Activated naive CD8-positive, alpha-beta T cell (primary cell): ENCODE measurements around the gene KCNH3.

Source experiments
- H3K27ac Mint-ChIP-seq: one replicate; pipeline ENCODE4 v1.8.0; 2021; ENCODE audit warnings: mixed read lengths
- H3K27me3 Mint-ChIP-seq: one replicate; pipeline ENCODE4 v1.8.0; 2021; ENCODE audit warnings: mixed read lengths
- H3K36me3 Mint-ChIP-seq: one replicate; pipeline ENCODE4 v1.8.0; 2021; ENCODE audit warnings: mixed read lengths
- H3K4me1 Mint-ChIP-seq: one replicate; pipeline ENCODE4 v1.8.0; 2021; ENCODE audit warnings: low read depth, mixed read lengths
- H3K4me3 Mint-ChIP-seq: one replicate; pipeline ENCODE4 v1.8.0; 2021; ENCODE audit warnings: mild to moderate bottlenecking, mixed read lengths
- H3K9me3 Mint-ChIP-seq: one replicate; pipeline ENCODE4 v1.8.0; 2021; ENCODE audit warnings: low read depth, mixed read lengths

The KCNH3 gene

GRCh38 chr12:49537752-49538509 is 899 bp upstream of the KCNH3 start:
- peaks cover 27% of the 10 kb centered on the region for H3K4me1 Mint-ChIP-seq
- H3K36me3 Mint-ChIP-seq, result no peaks in the 10 kb centered on the region
- H3K4me3 Mint-ChIP-seq, result peak overlapping the region; percentile 83
- H3K27me3 Mint-ChIP-seq, result no peaks in the 10 kb centered on the region
- no peak overlapping the region for H3K27ac Mint-ChIP-seq
- no peaks in the 10 kb centered on the region for H3K9me3 Mint-ChIP-seq

DNA sequence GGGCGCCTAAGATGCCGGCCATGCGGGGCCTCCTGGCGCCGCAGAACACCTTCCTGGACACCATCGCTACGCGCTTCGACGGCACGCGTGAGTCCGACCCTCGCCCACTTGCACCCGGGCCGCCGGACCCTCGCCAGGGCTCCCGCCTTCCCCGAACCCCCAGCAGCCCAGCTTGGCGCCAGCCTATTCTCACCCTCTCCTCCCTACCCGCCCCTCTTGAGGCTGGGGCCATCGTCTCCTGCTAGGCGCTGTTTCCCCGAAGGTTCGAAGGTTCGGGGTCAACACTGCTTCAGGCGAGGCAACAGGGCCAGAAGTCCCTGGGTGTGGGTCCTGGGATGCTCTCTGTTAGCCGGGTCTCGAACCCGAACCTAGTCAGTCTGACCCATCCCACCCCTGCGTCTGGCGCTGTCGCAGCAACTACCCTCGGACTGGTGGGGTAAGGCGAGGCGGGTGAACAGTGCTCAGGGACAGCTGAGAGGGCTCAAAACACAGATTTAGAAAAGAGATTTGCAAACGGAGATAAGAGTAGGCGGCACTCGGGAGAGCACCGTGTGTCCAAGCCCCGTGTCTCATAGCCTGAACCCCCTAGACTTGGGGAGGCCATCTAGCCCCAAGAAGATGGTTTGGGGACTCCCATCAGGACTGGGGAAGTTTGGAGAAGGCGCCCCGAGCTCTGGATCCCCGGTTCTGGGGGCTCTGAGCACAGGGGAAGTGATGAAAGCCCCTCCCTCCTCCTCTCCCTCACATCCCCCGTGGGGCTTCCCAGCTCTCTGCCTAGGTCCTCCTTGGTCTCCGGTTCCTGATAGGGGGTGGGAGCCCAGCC is 787 bp downstream of the KCNH3 start:
- Mint-ChIP-seq H3K27me3 (no peaks in the 10 kb centered on the region), H3K4me1 (peaks cover 33% of the 10 kb centered on the region), H3K36me3 (no peaks in the 10 kb centered on the region), H3K27ac (no peak overlapping the region), H3K4me3 (peak overlapping the region; percentile 42), H3K9me3 (no peaks in the 10 kb centered on the region)

DNA sequence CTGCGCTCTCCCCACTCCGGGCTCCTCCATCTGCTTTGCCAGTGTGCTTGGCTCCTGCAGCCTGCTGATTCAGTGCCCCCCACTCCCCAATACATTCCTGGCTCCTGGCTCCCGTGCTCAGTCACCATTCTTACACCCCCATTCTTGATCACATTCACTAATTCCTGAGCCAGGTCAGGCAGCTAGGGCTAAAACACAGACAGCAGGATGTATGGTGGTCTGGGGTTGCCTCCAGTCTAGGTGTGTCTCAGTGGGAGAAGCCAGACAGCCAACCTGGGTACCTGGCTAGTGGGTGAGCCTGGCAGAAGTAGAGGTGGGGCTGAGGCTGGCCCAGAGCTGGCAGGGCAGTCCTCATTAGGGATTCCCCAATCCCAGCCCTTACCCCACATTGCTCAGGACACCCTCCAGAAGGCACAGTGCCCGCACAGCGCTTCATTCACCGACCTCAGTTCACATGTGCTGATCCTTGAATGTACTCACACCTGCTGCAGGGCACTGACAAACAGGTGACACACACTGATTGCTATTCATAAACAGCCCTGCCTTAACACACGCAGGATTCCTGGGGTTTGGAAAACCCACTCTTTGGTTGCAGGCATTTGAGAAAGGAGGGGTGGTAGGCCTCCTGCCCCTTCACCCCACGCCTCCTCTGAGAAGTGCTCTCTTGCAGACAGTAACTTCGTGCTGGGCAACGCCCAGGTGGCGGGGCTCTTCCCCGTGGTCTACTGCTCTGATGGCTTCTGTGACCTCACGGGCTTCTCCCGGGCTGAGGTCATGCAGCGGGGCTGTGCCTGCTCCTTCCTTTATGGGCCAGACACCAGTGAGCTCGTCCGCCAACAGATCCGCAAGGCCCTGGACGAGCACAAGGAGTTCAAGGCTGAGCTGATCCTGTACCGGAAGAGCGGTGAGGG is 1.7 kb downstream of the KCNH3 start:
- Mint-ChIP-seq H3K4me1 (peaks cover 33% of the 10 kb centered on the region), H3K9me3 (no peaks in the 10 kb centered on the region), H3K27ac (no peak overlapping the region)

DNA sequence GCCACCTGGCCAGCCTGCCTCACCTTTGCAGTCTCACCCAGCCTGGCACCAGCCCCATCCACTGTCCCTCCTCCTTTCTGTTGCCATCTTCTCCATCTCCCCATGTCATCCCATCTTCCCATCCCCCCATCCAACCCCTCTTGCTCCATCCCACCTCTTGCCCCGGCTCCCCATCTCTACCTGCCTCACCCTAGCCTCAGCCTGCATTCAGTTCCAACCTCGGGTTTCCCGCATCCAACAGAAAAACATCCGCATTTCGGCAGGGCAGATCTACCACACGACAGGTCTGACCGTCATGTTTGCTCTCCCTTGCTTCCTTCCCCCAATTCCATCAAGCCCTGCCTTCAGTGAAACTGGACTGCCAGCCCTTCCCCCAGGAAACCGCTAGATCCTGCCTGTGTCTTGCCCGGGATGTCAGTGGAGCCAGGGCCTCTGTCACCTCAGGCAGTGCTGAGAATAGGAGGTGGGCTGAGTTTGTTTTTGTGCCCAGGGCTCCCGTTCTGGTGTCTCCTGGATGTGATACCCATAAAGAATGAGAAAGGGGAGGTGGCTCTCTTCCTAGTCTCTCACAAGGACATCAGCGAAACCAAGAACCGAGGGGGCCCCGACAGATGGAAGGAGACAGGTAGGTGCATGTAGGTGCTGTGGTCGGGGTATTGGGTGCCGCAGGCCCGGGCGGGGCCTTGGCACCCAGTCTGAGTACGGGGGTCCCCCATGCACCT is 2.5 kb downstream of the KCNH3 start:
- no peak overlapping the region for H3K27ac Mint-ChIP-seq
- H3K27me3 Mint-ChIP-seq, result no peaks in the 10 kb centered on the region
- H3K9me3 Mint-ChIP-seq, result no peaks in the 10 kb centered on the region
- peaks cover 33% of the 10 kb centered on the region for H3K4me1 Mint-ChIP-seq
- no peaks in the 10 kb centered on the region for H3K36me3 Mint-ChIP-seq
- H3K4me3 Mint-ChIP-seq, result no peak overlapping the region

More for the DNA sequence above, 1.7 kb downstream of the KCNH3 start:
- no peaks in the 10 kb centered on the region for H3K36me3 Mint-ChIP-seq
- H3K4me3 Mint-ChIP-seq, result peak overlapping the region; percentile 6
- no peaks in the 10 kb centered on the region for H3K27me3 Mint-ChIP-seq

DNA sequence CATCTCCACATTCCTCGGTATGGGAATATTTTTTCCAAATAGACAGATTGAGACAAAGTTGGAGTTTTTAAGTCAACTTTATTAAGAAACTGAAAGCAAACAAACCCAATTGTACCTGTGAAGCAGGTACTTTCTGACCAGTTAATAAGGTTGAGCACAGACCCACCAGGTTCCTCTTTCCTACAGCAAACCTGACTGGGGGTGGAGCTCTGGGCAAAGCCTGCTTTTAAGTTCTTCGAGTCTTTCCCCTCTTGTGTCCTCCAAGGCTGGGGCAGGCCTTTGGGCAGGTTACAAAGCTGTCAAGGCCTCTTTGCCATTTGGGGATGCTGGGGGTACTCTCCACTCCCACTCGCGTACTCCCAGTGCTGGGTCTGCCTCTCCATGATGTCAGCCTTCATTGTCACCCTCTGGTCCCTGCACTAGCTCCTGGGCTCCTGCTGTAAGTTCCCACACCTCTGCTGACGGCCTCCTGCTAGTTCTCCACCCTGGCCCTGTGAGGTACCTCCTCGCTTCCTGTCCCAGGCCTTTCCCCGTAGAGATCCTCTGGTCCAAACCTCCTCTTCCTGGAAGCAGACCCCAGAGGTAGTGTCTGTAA is 3.2 kb downstream of the KCNH3 start:
- H3K4me1 Mint-ChIP-seq, result peaks cover 33% of the 10 kb centered on the region
- H3K27ac Mint-ChIP-seq, result no peak overlapping the region
- no peaks in the 10 kb centered on the region for H3K27me3 Mint-ChIP-seq
- H3K9me3 Mint-ChIP-seq, result no peaks in the 10 kb centered on the region
- no peak overlapping the region for H3K4me3 Mint-ChIP-seq
- no peaks in the 10 kb centered on the region for H3K36me3 Mint-ChIP-seq

DNA sequence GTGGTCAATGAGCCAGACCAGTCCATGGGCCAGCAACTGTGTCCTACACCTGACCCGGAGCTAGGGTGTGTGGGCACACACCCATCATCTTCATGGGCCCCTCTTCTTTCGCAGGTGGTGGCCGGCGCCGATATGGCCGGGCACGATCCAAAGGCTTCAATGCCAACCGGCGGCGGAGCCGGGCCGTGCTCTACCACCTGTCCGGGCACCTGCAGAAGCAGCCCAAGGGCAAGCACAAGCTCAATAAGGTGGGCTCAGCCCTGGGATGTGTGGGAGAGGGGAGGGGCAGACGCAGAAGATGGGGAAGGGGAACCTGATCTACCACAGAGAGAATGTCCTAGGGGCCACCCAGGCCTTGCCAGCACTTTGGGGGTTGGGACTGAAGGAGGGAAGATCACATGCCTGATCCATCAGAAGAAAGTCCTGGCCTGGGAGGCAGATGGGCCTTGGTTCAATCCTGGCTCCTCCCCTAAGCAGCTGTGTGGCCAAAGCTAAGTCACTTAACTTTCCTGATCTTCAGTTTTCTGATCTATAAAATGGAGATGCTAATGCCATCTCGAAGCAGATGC is 3.8 kb downstream of the KCNH3 start:
- peaks cover 34% of the 10 kb centered on the region for H3K4me1 Mint-ChIP-seq
- no peaks in the 10 kb centered on the region for H3K36me3 Mint-ChIP-seq
- no peaks in the 10 kb centered on the region for H3K27me3 Mint-ChIP-seq
- H3K9me3 Mint-ChIP-seq, result no peaks in the 10 kb centered on the region
- no peak overlapping the region for H3K27ac Mint-ChIP-seq
- H3K4me3 Mint-ChIP-seq, result no peak overlapping the region

GRCh38 chr12:49543221-49543913 is 4.5 kb downstream of the KCNH3 start:
- H3K9me3 Mint-ChIP-seq, result no peaks in the 10 kb centered on the region
- H3K27me3 Mint-ChIP-seq, result no peaks in the 10 kb centered on the region

GRCh38 chr12:49543914-49544815 is 5.3 kb downstream of the KCNH3 start:
- peaks cover 38% of the 10 kb centered on the region for H3K4me1 Mint-ChIP-seq
- H3K36me3 Mint-ChIP-seq, result no peaks in the 10 kb centered on the region
- no peak overlapping the region for H3K4me3 Mint-ChIP-seq
- no peak overlapping the region for H3K27ac Mint-ChIP-seq
- H3K27me3 Mint-ChIP-seq, result no peaks in the 10 kb centered on the region
- no peaks in the 10 kb centered on the region for H3K9me3 Mint-ChIP-seq

More at GRCh38 chr12:49543221-49543913, 4.5 kb downstream of the KCNH3 start:
- Mint-ChIP-seq H3K4me1 (peaks cover 35% of the 10 kb centered on the region), H3K36me3 (no peaks in the 10 kb centered on the region), H3K4me3 (no peak overlapping the region), H3K27ac (no peak overlapping the region)

GRCh38 chr12:49545815-49546214 is 7.0 kb downstream of the KCNH3 start:
- H3K4me3 Mint-ChIP-seq, result no peak overlapping the region
- no peaks in the 10 kb centered on the region for H3K36me3 Mint-ChIP-seq
- H3K9me3 Mint-ChIP-seq, result no peaks in the 10 kb centered on the region
- no peaks in the 10 kb centered on the region for H3K27me3 Mint-ChIP-seq
- H3K4me1 Mint-ChIP-seq, result peaks cover 28% of the 10 kb centered on the region
- H3K27ac Mint-ChIP-seq, result no peak overlapping the region

- no peaks in the 10 kb centered on the region for H3K27me3 Mint-ChIP-seq
- no peaks in the 10 kb centered on the region for H3K36me3 Mint-ChIP-seq
- no peak overlapping the region for H3K27ac Mint-ChIP-seq
- H3K4me3 Mint-ChIP-seq, result no peak overlapping the region
- no peaks in the 10 kb centered on the region for H3K9me3 Mint-ChIP-seq
- peaks cover 23% of the 10 kb centered on the region for H3K4me1 Mint-ChIP-seq
These were observed 7.7 kb downstream of the KCNH3 start for GRCh38 chr12:49546481-49546880.

DNA sequence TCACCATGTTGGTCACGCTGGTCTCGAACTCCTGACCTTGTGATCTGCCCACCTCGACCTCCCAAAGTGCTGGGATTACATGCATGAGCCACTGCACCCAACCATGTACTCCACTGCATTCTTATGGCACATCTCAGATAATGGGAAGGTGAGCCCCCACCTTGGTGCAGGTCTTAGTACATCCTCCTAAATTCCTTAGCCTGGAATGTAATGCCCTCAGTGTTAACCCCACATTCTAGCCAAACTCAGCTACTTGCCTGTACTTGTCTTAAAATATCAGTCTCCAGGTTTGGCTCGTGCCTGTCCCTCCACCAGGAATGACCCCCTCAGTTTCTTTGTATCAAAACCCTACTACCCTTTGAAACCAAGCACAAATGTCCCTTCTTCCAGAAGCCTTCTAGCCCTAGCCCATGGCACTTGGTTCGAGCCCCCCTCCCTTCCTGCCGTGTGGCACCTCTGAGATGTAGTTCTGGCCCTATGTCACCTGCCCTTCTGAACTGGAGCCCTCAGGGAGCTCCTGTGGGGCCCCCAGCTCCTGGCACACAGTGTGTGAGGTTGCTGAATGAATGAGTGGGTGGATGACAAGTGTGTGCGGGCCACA is 8.4 kb downstream of the KCNH3 start:
- Mint-ChIP-seq H3K9me3 (no peaks in the 10 kb centered on the region), H3K27me3 (no peaks in the 10 kb centered on the region), H3K4me3 (no peak overlapping the region), H3K4me1 (peaks cover 18% of the 10 kb centered on the region), H3K36me3 (no peaks in the 10 kb centered on the region), H3K27ac (no peak overlapping the region)

- H3K36me3 Mint-ChIP-seq, result no peaks in the 10 kb centered on the region
- no peaks in the 10 kb centered on the region for H3K27me3 Mint-ChIP-seq
- peaks cover 17% of the 10 kb centered on the region for H3K4me1 Mint-ChIP-seq
These were observed 9.6 kb downstream of the KCNH3 start for GRCh38 chr12:49548481-49548821.

More at GRCh38 chr12:49548481-49548821, 9.6 kb downstream of the KCNH3 start:
- Mint-ChIP-seq H3K27ac (peak overlapping the region; percentile 28), H3K9me3 (no peaks in the 10 kb centered on the region), H3K4me3 (peak overlapping the region; percentile 82)
